GM12872 (cell line): Measurements from ENCODE around the gene DLG5.

Source experiments
- TF ChIP-seq, protein P1 (sequence below): IDR thresholded peaks from 3 replicates; pipeline ENCODE4 v1.5.1; 2011; ENCODE audit warnings: low read depth, mild to moderate bottlenecking, low read length, moderate library complexity; ENCODE audit not compliant: insufficient read depth

The DLG5 gene

DNA sequence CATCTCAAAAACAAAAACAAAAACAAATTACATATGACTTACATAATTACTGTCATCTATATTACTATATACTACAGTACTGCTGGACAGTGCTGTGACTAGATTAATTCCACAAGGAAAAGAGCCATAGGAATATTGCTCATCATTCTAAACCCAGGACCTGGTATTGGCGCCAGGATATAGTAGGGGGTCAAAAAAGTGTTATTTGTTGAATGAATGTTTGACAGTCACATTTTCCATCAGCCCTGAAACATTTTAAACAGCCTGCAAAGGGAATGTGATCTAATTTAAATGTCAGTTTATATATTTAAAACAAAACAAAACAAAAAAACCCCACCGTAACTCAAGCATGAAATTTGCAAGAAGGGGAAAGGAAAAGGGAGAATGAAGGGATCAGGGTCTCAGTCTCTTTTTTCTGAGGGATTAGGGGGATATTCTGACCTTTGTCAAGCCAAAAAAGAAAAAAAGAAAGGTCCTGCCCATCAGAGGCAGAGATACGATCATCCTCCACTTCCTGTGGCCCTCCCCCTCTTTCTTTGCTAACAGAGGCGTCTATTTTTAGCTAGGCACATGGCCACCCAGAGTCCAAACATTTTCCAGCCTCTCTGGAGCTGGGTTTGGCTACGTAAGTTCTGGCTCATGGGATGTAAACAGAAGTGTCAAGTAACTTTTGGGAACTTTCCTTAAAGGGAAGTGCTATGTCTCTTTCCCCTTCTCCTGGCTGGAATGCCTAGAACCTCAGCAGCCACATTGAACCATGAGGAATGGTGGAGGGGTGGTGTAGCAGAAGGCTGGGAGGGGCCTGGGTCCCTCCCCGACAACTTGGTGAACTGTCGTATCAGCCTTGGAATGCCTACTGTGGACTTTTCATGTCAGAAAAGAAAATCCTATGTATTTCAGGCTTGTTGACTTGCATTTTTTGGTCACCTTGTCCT is 44.6 kb upstream of the DLG5 start:
- TF ChIP-seq, protein P1, sequence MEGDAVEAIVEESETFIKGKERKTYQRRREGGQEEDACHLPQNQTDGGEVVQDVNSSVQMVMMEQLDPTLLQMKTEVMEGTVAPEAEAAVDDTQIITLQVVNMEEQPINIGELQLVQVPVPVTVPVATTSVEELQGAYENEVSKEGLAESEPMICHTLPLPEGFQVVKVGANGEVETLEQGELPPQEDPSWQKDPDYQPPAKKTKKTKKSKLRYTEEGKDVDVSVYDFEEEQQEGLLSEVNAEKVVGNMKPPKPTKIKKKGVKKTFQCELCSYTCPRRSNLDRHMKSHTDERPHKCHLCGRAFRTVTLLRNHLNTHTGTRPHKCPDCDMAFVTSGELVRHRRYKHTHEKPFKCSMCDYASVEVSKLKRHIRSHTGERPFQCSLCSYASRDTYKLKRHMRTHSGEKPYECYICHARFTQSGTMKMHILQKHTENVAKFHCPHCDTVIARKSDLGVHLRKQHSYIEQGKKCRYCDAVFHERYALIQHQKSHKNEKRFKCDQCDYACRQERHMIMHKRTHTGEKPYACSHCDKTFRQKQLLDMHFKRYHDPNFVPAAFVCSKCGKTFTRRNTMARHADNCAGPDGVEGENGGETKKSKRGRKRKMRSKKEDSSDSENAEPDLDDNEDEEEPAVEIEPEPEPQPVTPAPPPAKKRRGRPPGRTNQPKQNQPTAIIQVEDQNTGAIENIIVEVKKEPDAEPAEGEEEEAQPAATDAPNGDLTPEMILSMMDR: no peak

DNA sequence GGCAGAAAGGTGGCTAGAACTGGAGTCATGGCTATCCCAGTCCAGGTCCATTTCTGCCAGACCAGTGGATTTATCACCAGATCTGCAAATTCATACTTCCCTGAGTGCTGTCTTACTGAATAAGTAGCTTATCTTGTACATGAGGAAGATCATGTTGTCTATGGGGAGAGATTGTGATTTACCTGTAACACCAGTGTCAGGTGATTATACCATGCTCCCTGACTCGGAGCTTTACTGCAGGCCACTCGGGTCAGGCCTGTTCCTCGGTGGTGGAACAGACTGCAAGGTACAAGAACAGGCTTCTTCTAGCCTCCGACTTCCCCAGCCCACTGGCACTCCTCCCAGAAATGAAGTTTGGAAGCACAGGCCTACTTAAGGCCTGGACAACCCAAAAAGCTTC is 42.6 kb upstream of the DLG5 start:
- TF ChIP-seq, protein P1: no peak

DNA sequence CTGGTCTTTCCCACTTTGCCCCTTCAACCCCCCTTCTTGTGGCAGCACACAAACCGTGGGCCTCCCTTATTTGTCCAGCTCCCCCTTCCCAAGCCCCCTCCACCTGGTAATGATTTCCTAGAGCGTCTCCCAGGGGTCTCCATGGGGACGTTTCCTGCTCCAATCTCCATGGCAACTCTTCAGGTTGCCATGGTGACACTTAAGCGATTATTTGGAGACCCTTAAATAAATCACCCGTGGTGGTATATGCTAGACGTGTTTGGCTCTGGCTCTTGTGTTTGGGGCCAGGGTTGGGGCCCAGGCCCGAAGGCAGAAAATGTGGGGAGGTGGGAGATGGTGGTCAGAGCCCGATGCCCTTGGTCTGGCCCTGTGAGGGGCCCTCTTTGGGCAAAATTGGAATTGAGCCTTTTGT is 41.1 kb upstream of the DLG5 start:
- TF ChIP-seq, protein P1: no peak

DNA sequence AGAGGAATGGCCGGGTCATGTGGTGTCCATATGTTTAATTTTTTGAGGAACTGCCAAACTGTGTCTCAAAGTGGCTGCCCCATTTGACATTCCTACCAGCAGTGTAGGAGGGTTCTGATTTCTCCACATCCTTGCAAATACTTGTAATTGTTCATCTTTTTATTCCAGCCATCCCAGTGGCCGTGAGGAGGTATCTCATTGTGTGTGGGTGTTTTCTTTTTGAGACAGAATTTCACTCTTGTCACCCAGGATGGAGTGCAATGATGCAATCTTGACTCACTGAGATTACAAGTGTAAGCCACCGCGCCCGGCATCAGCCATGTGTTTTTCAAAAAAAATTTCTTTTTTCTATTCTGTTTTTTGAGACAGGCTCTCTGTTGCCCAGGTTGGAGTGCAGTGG is 38.7 kb upstream of the DLG5 start:
- TF ChIP-seq, protein P1: no peak

DNA sequence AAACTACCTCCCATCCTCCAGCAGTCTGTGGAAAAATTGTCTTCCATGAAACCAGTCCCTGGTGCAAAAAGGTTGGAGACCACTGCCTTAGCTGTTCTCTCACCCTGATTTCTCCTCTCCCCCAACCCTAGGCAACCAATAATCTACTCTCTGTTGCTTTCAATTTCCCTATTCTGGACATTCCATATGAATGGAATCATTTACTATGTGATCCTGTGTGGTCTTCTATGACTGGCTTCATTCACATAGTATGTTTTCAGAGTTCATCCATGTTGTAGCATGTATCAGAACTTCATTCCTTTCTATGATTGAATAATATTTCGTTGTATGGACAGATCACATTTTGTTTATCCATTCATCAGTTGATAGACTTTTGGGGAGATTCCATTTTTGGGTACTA is 38.3 kb upstream of the DLG5 start:
- TF ChIP-seq, protein P1: no peak

DNA sequence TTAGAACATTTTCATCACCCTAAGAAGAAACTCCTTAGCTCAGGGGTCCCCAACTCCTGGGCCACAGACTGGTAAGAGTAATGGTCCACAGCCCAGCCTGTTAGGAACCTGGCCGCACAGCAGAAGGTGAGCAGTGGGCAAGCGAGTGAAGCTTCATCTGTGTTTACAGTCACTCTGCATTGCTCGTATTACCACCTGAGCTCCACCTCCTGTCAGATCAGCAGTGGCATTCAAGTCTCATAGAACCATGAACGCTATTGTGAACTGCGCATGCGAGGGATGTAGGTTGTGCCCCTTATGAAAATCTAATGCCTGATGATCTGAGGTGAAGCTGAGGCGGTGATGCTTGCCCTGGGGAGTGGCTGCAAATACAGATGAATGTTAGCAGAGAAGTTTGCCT is 37.3 kb upstream of the DLG5 start:
- TF ChIP-seq, protein P1: no peak

DNA sequence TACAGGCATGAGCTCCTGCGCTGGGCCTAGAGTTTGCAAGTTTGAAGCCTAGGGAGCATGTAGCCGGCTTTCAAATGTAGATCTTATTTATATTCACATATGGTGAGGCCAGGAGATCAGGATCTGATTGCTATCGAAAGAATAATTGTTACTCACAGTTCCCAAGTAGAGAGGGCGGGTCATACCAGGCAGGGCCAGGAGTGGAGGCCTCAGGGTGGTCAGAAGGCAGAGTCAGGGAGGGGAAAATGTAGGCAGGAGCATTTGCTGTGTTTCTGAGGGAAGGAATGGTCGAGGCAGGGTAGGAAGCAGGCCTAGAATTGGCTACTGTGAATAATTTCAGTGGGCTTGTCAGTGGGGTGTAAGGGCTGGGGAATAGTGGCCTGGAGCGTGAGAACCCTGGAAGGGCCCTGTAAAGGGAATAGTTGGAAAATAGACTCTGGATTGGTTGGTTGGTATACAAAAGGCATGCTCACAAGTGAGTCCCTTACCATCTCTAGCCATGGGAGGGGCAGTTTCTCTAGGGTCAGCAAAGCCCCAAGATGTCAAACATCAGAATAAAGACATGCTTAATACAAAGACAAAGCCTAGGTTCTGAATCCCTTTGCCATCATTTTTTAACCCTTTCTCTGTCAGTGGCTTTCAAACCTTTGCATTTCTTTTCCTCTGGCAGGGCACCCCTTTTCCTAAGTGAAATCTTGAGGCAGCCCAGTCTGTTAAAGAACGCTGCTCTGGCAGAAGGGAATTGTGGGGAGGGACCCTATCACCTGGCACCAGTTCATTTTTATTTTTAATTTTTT is 36.0 kb upstream of the DLG5 start:
- TF ChIP-seq, protein P1: no peak
